ENCODE measurements around the gene PTPRJ.

The PTPRJ gene

DNA sequence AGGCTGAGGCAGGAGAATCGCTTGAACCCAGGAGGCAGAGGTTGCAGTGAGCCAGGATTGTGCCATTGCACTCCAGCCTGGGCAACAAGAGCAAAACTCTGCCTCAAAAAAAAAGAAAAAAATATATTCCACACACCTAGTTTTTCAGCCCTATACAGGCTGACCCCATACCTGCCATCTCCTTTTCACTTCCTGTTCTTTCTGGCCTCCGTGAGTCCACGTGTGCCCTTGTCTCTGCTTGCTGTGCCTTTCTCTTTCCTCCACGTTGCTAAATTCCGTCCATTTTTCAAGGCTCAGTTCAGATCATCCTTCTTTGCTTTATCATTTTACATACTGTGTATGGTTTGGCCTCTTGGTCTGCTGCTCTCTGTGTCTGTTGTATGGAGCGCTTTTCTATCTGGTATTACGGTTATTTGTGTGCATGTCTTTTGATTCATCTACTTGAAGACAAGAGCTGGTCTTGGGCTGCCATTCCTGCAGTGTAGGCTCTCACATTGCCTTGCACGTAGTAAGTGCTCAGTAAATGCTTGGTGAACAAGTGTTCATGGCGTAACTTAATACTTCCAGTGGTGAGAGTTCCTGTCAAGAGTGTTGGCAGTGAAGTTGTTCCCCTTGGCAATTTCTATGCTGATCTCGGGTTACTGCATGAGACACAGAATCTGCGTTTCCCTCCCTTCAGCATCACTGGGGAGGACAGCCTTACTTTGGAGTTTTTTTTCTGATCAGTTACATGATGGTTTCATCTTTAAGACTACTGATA is 57.5 kb downstream of the PTPRJ start:
- no peak for DNase-seq (ENCODE audit: low read depth in 2 of 2)

DNA sequence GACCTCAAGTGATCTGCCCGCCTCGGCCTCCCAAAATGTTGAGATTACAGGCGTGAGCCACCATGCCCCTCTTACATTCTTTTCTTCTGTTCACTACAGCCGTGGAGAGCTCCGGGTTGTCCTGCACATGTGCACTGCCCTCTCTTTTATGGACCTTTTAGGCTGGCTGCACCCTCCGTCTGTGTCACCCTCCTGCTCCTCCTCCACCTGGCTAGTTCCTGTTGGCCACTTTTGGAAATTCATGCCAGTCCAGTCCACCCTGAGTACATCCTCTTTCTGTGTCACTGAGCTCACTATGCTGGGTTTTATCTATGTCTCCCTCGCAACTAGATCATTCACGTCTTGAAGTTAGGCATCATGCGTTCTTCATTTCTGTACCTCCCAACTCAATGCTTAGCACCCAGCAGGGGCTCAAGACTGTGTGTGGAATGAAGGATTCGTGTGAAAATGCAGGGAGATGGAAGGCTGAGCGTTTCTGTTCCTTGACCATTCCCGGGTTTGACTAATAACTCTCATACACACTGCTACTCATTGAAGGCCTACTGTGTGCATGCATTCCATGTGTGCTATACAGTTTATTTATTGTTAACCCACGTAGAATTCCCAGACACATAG is 60.6 kb downstream of the PTPRJ start:
- DNase-seq (ENCODE audit: low read depth in 2 of 2), result no peak

DNA sequence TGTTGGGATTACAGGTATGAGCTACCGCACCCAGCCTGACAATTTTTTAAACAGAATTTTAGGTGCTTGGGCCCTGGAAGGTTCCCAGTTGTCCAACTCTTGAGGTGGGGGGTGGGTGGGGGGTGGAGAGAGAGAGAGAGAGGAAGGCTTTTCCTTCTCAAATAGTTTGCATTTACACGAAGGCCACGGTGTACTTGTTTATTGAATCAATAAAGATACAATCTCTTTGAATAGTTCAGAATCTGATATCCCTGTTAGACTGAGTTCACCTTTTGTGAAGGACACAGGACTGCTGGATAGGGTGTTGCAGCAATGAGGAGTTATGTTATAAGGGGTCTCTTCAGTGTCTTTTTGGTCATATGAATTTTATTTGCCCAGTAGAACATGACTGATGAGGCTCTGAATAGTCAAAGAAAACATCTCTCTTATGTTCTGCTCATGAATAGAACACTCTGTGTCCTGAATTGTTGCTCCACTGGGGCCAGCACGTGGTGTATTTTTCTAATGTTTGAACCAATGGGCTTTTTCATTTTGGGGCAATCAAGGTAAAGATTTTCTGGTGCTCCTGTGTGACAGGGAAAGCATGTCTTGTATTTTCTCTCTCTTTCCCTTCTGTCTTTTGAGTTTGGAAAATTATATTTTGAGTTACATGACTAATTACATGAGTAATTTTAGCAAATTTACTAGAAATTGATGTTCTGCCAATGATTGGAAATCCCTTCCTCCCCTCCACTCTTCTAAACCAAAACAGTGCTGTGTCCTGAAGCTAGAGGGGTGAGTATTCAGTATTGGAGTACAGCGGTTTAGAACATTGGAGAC is 61.7 kb downstream of the PTPRJ start:
- no peak for DNase-seq (ENCODE audit: low read depth in 2 of 2)

DNA sequence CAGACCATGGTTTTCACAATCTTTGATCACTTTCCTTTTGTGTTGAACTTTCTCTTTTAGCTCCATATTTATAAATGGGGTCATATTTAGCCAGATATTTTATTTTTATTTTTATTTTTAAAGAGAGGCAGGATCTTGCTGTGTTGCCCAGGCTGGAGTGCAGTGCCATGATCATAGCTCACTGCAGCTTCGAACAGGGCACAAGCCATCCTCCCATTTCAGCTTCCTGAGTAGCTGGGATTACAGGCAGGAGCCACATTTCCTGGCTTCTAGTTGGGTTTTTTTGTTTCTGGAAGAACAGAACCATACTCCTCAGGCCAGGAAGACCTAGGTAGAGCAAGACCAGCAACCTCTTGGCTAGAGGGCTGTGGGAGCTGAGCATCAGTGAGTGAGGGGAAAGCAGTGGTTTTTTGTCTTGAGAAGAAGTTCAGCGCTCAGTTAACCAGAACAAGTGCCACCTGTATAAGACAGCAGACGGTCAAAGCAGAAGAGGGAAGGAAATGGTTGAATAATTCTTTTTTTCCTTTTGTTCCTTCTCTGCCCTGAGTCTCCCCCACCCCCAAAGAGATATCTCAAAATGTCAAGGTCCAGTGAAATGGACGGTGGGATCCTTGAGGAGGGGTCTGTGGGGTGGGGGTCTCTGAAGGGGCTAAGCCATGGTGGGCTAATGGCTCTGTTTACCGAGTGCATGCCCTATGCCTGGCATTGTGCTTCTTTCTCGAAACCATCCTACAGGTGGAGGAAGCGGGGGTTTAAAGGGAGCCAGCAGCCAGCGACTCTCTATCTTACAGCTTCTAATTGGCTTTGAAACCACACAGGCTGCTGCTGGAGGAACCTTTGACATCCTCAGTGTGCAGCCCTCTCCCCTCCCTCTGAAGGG is 63.0 kb downstream of the PTPRJ start:
- no peak for DNase-seq (ENCODE audit: low read depth in 2 of 2)

DNA sequence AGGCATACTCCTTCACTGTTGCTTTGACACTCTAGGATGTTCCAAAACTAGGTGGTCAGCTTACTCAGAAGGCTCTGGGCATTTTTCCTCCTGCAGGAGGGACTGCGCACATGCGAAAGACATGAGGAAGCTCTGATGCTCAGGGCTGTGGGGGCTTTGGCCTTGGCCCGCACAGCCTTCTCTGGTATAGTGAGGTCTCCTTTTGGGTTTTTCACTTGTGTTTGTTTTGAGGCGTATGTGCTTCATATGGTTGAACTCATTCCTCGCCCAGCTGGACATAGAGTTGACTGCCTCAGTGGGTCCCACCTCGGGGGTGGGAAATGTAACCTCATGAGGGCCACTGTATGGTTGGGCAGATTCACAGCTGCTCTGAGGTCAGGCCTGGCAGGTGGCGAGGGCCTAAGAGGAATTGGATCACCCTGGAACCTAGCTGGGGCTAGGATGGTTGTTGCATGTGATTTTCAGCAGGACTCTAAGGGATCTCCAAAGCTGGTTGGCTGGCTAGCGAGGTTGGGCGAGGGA is 63.7 kb downstream of the PTPRJ start:
- no peak for DNase-seq (ENCODE audit: low read depth in 2 of 2)

DNA sequence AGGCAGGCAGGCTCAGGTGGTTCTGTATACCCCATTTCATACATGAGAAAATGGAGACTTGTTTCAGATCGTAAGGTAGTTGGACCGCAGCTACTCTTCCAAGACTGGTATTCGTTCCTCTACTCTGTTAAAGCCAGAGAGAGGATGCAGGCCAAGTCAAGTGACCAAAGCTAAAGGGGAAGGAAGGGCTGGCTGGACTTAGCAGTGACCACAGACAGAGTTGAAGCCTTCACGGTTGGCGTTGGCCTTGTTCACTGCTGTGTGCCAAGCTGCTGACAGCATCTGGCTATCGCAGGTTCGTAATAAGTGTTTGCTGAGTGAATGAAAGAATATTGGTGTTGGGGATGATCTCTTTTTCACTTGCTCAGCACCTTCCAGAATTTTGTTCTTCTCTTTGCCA is 64.2 kb downstream of the PTPRJ start:
- DNase-seq (ENCODE audit: low read depth in 2 of 2), result no peak

DNA sequence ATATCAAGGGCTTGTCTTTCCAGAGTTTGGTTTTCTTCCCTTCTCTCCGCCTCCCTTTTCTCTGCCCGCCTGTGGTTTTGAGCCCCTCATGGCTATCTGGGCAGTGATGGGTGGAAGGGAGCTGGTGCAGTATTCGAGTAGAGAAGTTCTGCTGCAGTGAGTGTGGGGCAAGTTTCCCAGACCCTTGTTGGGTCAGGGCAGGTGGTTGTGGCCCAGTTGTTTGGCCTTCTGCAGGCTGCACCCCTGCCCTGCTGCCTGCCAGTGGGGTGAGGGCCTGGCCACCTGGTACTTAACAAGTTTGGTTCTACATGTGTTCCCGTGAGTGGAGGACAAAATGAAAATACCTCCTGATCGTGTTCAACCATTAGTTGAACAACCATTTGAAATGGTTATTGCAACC is 65.2 kb downstream of the PTPRJ start:
- no peak for DNase-seq (ENCODE audit: low read depth in 2 of 2)

DNA sequence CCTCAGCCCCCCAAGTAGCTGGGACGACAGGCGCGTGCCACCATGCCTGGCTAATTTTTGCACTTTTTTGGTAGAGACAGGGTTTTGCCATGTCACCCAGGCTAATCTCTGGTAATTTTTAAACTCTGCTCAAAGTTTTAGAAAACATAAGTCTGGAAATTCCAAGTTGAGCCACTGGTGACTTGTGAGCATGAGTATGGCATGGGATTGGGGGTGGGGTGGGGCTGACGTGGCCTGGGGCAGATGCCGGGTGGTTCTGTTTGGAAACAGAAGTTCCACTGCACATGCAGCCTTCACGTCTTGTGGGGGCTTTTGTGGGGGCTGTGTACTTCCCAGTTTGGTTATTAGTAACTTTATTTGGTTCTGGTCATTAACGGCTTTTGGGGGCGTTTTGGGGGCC is 67.3 kb downstream of the PTPRJ start:
- DNase-seq (ENCODE audit: low read depth in 2 of 2), result no peak

DNA sequence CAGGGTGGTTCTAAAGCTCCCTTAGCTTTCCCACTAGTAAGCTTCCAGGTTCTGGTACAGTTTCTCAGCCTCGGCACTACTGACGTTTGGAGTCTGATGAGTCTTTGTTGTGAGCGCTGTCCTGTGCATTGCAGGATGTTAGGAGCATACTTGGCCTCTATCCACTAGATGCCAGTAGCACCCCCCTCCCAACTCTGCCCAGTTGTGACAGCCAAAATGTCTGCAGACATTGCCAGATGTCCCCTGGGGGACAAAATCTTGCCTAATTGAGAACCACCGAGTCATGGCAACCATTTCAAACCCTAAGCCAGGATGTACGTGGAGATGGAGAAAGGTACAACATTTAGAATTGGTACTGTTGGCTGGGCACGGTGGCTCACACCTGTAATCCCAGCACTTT is 68.7 kb downstream of the PTPRJ start:
- no peak for DNase-seq (ENCODE audit: low read depth in 2 of 2)

DNA sequence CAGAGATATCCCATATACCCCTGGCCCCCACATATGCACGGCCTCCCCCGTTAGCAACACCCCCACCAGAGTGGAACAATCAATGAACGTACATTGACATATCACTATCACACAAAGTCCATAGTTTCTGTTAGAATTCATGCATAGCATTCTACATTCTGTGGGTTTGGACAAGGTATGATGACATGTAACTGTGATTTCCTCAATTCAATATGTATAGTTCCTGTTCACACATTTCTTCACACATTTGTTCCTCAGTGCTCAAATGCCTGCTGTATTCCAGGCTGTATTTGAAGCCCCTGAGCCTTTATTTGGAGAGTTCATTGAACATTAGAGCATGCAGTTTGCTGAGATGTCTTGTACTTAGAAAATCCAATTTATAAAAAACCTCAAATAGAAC is 69.9 kb downstream of the PTPRJ start:
- no peak for DNase-seq (ENCODE audit: low read depth in 2 of 2)

DNA sequence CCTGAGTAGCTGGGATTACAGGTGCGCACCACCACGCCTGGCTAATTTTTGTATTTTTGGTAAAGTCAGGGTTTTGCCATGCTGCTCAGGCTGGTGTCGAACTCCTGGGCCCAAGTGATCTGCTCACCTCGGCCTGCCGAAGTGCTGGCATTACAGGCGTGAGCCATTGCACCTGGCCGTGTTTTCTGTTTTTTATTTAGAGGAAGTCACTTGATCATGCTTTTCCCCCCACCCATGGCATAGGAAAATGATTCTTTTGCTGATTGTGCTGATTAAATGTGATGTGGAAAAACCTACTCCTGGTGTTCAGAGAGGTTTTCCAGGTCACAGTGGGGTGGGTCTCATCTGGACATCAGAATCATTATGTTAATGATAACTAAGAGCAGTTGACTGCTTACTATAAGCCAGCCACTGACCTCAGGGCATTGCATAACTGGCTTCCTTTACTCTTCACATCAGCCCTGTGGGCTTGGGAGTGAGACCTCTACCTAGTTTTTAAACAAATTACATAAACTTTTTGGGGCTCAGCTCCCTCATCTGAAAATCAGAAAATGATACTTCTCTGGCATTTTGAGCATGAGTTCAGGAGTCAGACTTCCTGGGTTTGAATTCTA is 71.0 kb downstream of the PTPRJ start:
- no peak for DNase-seq (ENCODE audit: low read depth in 2 of 2)

DNA sequence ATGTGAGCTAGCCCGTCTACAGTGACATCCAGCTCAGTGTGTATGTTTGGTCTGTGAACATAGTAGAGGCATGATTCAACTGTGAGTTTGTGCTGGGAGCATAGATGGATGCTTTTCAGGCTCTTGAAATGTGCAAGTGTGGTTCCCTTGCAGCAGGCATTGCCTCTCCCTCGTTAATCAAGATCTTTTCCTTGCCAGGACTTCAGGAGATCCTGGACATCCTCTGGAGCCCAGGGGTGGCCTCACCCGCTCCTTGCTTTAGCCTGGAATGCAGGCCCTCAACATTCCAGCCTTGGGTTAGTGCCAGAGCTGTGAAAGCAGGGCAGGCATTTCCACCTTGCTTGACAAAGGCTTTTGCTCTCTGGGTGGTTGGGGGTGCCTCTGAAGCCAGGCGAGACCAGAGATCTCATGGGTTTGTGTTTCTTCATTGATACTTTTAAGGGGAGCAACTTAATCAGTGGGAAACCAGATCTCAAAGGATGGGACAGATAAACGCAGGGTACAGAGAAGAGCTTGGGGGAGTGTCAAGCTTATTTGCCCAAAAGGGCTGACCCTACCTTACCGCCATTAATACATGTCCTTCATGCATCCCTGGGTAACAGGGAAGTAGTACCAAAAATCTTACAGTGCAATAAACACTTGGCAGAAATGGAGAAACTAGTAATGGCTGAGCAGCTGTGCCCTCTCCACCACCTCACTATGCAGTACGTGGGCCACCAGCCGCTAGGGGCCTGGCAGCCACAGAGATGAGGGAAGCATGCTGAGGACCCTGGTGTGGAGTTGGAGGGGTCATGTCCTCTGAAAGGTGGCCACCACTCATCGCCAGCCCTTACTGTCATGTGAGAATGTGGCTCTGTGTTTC is 72.1 kb downstream of the PTPRJ start:
- DNase-seq (ENCODE audit: low read depth in 2 of 2), result no peak

DNA sequence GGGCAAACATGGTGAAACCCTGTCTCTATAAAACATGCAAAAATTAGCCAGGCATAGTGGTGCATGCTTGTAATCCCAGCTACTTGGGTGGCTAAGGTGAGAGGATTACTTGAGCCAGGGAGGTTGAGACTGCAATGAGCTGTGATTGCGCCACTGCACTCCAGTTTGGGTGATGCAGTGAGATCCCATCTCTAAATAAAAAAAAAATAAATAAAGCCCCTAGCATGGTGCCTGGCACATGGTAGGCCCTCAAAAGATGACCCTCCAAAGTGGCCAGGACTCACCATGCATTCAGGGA is 74.6 kb downstream of the PTPRJ start:
- no peak for DNase-seq (ENCODE audit: low read depth in 2 of 2)

DNA sequence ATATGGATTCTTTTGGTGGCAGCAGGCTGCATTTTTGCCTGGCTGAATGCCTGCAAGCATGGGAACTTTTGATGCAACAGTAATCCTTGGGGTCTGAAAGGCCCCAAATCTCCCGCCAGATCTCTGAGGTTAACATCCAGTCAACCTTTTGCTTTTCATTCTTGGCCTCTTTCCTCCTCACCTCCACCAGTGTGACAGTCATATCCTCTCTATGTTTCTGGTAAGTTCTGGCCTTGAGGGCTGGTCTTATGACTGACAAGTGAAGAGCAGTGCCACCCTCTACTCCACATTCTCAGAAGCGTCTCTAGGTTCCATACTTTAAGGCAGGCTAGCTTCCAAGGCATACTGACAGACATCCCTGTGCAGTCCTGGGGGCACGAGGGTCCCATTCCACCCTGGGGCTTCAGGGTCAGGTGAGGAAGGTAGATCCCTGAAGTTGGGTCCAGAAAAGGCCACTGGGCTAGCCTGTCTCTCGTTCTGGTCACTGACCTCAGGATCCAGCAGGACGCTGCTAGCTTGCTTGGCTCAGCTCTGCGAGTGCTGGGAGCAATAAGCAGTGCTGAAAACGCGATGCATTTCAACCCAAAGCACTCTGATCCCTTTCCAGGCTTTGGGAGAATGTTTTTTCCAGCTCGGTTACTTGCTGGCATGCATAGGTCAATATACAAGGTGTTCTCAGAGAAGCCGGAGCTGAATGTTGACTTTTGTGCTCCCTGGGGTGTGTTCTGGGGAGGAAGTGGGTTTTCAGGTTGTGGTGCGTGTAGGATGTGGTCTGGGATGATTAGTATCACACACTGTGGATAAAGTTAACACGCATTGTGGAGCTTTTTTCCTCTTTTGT is 75.2 kb downstream of the PTPRJ start:
- no peak for DNase-seq (ENCODE audit: low read depth in 2 of 2)

DNA sequence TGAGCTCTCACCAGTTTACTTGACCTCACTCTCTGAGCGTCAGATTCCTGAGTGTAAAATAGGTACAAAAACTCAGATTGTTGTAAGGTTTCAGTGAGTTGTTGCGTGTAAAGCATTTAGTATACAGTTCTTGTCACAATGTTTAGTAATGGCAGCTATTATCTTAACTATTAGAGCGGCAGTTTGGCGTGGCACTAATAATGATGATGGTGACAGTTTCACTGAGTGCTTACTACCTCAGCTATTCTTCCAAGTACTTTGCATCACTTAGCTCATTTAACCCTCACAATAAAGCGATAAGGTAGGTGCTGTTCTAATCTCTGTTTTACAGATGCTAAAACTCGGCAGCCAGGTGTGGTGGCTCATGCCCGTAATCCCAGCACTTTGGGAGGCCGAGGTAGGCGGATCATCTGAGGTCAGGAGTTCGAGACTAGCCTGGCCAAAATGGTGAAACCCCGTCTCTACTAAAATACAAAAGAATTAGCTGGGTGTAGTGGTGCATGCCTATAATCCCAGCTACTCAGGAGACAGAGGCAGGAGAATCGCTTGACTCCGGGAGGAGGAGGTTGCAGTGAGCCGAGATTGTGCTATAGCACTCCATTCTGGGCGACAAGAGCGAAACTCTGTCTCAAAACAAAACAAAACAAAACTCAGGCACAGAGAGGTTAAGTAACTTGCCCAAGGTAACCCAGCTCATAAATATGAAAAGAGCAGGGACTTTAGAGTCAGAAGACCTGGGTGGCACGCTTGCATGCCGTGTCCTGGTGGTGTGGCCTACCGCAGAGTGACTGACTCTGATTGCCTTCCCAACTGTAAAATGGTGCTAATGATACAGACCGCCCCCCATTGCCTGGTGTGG is 76.2 kb downstream of the PTPRJ start:
- no peak for DNase-seq (ENCODE audit: low read depth in 2 of 2)

DNA sequence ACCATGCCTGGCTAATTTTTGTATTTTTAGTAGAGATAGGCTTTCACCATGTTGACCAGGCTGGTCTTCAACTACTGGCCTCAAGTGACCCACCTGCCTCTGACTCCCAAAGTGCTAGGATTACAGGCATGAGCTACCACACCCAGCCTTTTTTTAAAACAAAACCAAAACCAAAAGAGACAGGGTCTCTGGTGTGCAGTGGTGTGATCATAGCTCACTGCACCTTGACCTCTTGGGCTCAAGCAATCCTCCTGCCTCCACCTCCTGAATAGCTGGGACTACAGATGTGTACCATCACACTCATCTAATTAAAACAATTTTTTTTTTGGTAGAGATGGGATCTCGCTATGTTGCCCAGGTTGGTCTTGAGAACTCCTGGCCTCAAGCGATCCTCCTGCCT is 77.7 kb downstream of the PTPRJ start:
- DNase-seq (ENCODE audit: low read depth in 2 of 2), result no peak

DNA sequence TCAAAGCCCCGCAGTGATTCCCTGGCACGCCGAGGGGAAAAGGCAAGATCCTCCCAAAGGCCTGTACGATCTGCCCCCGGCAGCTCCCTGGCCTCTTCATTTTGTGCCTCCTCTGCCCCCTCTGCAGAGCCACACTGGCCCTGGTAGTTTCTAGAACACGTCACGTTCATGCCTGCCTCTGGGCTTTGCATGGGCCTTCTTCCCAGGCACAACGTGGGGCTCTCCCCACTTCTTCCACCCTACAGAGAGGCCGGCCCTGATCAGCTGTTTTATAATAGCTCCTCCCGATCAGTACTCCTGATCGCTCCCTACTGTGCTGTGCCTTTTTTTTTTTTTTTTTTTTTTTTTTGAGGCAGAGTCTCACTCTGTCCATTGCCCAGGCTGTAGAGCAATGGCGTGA is 78.4 kb downstream of the PTPRJ start:
- DNase-seq (ENCODE audit: low read depth in 2 of 2), result no peak

DNA sequence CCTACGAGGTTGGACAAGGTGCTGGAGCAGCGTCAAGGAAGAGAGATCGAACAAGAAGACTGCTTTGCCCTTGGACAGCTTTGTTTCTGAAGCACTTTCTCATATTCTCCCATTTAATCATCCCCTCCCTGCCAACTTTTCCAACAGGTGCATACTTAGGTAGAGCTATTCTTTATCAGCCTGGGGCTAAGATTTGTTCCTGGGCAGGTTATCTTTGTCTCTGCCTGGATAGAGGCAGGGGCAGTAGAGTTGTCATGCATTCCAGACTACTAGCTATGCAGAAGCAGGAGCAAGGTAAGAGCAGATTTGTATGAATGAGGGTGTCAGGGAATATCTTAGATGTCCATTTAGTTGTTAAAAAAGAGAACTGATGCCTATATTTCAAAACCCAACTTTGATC is 82.3 kb downstream of the PTPRJ start:
- DNase-seq (ENCODE audit: low read depth in 2 of 2), result no peak
